Mucosa of gallbladder (tissue), 1 donor: Measurements from ENCODE around the gene NPHP4. TPM values are rescaled to one million over a fixed set of nuclear protein-coding genes. Genes with fewer than 3 reads are reported as not detected.
"Not testable (repeated sequence)": the region's sequence is repeated elsewhere in the genome, so short reads cannot be mapped to it uniquely, and the experiment has no call there.

Source experiments
- DNase-seq: peaks from one replicate; pipeline ENCODE4 v3.0.0-alpha.2; 2020; ENCODE audit warnings: low spot score
- total RNA-seq: library from RNA; stranded (reverse); gene quantifications from one replicate; pipeline ENCODE4 v1.2.1, GENCODE V29; 2021
- donor health status: DM: no; HTN: no; CAD: no.

Gene NPHP4
- total RNA-seq, 1 donor from 2014 or later, result 20.6 TPM

- DNase-seq, result no peak
Observed at GRCh38 chr1:6023346-6023745, 31.1 kb upstream of the NPHP4 start.

- no peak for DNase-seq
Observed at GRCh38 chr1:6022193-6022592, 30.0 kb upstream of the NPHP4 start.

GRCh38 chr1:6019166-6019845 lies 27.1 kb upstream of the NPHP4 start:
- no peak for DNase-seq

GRCh38 chr1:6017654-6018053 lies 25.4 kb upstream of the NPHP4 start:
- DNase-seq, result not testable (repeated sequence)

- no peak for DNase-seq
Observed at GRCh38 chr1:6016191-6016865, 24.1 kb upstream of the NPHP4 start.

- DNase-seq, result no peak
Observed at GRCh38 chr1:6014130-6014999, 22.1 kb upstream of the NPHP4 start.

GRCh38 chr1:6013491-6013890 lies 21.3 kb upstream of the NPHP4 start:
- DNase-seq, result no peak

- DNase-seq, result no peak
Observed at GRCh38 chr1:6012529-6013318, 20.5 kb upstream of the NPHP4 start.

- DNase-seq, result no peak
Observed at GRCh38 chr1:6011946-6012258, 19.7 kb upstream of the NPHP4 start.

- DNase-seq, result no peak
Observed at GRCh38 chr1:6011161-6011945, 19.1 kb upstream of the NPHP4 start.

GRCh38 chr1:6010554-6010953 lies 18.3 kb upstream of the NPHP4 start:
- no peak for DNase-seq

- no peak for DNase-seq
Observed at GRCh38 chr1:6009120-6010040, 17.2 kb upstream of the NPHP4 start.

GRCh38 chr1:6008696-6009095 lies 16.5 kb upstream of the NPHP4 start:
- no peak for DNase-seq

GRCh38 chr1:6008084-6008415 lies 15.8 kb upstream of the NPHP4 start:
- DNase-seq, result no peak

GRCh38 chr1:6007318-6008083 lies 15.3 kb upstream of the NPHP4 start:
- DNase-seq, result no peak

GRCh38 chr1:6006882-6007281 lies 14.7 kb upstream of the NPHP4 start:
- no peak for DNase-seq

- no peak for DNase-seq
Observed at GRCh38 chr1:6005276-6005917, 13.2 kb upstream of the NPHP4 start.

GRCh38 chr1:6004412-6005123 lies 12.3 kb upstream of the NPHP4 start:
- DNase-seq, result no peak
